CD4-positive, alpha-beta T cell treated with Interleukin-17A for 1 hour (primary cell): Measurements from ENCODE around the gene NDUFA11.
A peak's percentile ranks its signal among the peaks of the same experiment; 100 is the strongest.
"Not testable (repeated sequence)": the region's sequence is repeated elsewhere in the genome, so short reads cannot be mapped to it uniquely, and the experiment has no call there.

Experiments used
- DNase-seq: peaks from one replicate; pipeline ENCODE4 v3.0.0-alpha.2; 2020

The NDUFA11 gene

DNA sequence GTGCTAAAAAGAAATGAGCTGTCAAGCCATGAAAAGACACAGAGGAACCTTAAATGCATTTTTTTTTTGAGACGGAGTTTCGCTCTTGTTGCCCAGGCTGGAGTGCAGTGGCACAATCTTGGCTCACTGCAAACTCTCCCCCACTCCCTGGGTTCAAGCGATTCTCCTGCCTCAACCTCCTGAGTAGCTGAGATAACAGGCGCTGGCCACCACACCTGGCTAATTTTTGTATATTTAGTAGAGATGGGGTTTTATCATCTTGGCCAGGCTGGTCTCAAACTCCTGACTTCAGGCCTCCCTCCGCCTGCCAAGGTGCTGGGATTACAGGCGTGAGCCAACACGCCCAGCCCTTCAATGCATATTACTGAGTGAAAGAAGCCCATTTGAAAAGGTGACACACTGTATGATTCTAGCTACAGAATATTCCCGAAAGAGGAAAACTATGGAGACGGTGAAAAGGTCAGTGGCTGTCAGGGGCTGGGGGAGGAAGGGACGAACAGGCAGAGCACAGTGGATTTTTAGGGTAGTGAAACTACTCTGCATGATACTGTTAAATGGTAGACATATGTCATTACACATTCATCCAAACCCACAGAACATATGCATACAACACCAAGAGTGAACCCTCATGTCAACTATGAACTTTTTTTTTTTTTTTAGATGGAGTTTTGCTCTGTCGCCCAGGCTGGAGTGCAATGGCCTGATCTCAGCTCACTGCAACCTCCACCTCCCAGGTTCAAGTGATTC is 19.4 kb downstream of the NDUFA11 start:
- not testable (repeated sequence) for DNase-seq

DNA sequence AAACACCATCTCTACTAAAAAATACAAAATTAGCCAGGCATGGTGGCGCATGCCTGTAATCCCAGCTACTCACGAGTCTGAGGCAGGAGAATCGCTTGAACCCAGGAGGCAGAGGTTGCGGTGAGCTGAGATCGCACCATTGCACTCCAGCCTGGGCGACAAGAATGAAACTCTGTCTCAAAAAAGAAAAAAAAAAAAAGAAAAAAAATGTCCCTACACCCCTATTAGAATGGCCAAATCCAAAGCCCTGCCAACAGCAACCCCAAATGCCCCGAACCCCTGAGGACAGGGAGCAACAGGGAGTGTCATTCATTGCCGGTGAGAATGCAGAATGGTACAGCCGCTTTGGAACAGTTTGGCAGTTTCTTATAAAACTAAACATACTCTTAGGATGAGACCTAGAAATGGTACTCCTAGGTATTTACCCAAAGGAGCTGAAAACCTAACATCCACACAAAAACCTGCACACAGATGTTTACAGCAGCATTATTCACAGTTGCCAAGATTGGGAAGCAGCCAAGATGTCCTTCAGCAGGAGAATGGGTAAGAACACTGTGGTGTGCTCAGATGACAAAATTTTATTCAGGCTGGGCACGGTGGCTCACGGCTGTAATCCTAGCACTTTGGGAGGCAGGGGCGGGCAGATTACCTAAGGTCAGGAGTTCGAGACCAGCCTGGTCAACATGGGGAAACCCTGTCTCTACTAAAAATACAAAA is 20.3 kb downstream of the NDUFA11 start:
- not testable (repeated sequence) for DNase-seq

DNA sequence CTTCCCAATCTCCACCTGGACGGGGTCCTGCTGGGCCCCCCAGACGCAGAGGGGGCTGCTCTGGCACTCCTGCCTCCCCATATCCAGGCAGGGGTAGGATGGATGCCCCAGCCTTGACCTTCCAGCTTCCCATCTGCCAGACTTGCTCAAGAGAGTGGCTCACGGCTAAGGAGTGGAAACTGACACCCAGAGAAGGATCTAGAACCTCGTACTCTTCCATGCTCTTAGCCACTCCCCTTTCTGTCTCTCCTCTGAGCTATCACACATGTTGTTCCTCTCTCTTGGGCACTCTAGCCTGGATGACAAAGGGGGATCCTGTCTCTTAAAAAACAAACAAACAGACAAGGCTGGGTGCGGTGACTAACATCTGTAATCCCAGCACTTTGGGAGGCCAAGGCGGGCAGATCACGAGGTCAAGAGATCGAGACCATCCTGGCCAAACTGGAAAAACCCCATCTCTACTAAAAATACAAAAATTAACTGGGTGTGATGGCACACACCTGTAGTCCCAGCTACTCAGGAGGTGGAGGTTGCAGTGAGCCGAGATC is 21.1 kb downstream of the NDUFA11 start:
- DNase-seq, result no peak

DNA sequence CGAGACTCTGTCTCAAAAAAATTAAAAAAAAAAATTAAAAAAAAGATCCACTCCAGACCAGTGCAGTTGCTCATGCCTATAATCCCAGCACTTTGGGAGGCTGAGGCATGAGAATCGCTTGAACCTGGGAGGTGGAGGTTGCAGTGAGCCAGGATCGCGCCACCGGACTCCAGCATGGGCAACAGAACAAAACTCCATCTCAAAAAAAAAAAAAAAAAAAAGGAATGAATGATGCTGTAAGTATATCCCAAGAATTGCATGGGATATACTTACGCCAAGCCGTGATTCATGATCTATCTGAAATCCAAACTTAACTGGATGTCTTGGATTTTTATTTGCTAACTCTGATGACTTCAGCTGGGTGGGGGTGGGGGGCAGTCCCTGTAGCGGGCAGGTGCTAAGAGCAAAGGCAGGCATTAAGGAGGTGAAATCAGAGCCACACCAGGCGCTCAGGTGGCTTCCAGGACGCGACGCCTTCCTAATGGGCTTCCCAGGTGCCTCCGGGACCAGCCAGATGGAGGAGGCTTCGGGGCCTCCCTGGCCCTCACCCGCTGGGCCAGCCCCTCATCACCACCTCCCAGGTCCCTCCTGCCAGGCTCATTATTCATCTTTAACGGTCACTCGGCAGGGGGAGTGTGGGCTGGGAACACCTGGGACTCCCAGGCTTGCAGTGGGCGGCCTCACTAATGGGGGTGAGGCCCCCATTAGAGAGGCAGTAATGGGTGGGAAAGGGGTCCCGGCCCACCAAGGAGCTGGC is 21.9 kb downstream of the NDUFA11 start:
- no peak for DNase-seq

DNA sequence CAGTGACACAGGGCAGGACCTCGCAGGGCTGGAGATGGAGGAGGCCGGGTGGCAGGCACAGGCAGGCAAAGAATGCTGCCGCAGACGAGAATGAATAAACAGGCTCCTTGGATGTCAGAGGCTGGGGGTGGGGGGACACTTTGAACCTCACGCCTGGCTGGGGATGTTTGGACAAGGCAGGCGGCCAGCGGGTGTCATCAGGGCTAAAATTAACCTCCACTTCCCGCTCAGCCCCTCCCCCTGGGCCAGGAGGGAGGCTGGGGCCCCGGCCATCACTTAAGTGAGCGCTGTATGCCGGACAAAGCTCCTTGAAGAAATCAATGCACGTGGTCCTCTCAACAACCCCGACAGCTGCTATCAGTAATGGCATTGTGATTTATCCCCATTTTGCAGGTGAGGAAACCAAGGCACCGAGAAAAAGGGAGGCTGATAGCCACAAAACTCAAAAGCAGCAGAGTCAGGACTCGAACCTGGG is 22.9 kb downstream of the NDUFA11 start:
- DNase-seq, result no peak

DNA sequence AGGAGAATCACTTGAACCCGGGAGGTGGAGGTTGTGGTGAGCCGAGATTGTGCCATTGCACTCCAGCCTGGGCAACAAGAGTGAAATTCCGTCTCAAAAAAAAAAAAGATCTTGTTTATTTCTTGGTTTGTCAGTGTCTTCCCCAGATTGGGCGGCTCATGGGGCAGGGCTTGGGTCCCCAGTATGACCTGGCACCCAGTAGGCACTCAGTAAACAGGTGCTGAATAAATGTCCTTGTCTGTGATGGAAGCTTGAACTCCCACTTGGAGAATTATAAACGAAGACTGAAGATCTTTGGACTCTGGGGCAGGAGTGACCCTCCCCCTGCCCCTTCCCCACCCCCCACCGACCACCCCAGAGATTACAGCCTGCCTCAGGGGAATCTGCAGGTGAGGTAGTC is 23.4 kb downstream of the NDUFA11 start:
- DNase-seq, result no peak

DNA sequence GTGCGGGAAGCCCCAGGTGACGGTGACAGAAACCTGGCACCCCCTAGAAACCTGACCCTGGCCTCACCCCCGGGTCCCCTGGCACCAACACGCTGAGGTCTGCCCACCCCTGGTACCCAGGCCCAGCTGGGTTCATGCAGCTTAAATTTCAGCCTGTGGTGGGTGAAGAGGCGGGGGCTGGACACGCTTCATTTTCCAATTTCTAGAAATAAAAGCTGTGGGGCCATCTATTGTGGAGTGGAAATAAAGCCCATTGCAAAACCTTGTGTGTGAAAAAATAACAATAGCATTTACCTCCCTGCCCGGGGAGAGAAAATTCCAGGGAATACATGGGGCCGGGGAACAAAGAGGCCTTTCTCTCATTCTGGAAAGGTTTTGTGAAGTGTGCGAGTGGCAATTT is 25.7 kb downstream of the NDUFA11 start:
- DNase-seq, result no peak

DNA sequence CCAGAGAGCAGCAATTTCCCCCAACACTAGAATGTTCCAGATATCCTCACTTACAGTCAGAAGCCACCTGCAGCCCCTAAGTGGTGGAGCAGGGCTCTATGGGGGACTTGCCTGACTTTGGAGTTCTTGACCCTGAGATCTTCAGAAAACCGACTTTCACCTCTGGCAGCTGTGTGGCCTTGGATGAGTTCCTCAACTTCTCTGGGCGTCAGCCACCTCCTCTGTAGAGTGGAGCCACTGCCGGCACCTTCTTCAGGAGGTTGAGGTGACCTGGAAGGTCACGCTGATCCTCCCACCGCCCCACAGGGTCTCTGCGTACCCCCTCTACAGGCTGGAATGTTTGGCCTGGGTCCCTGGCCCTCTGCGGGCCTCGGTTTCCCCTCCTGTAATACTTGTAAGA is 26.2 kb downstream of the NDUFA11 start:
- DNase-seq, result no peak

DNA sequence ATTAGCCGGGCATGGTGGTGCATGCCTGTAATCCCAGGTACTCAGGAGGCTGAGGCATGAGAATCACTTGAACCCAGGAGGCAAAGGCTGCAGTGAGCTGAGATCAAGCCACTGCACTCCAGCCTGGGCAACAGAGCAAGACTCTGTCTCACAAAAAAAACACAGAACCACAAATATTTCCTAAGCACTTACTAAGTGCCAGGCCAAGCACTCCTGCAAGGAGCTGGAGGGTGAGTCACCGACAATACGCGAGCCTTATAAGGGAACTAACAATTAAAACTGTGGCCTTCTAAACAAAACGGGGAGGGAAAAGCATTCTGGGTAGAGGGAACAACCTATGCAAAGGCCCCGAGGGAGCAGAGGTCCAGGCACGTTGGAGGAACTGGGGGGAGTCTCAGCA is 29.1 kb downstream of the NDUFA11 start:
- not testable (repeated sequence) for DNase-seq

DNA sequence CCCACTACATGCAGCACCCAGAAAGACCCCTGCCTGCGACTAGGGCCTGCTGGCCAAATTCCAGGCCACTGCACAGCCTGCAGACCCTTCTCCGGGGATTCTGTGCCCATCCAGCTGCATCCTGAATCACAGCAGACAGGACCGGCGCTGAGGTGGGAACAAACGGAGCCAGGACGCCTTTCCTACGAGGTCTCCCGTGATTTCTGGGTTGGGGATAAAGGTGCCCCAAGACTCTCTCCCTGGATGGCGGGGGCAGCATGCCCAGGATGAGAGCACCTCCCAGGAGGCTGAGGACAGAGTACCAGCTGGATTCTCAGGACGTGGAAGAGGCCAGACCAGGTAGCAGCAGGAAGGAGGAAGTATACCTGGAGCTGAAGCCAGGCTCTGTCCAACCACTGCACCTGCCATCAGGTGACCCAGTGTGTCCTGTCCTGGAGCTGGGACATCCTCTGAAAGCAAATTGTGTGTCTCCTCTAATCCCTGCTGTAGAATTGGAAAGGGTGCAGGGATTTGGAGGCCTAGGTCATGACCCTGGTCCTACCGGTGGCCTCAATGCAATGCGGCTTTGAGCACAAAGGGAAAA is 29.9 kb downstream of the NDUFA11 start:
- no peak for DNase-seq

DNA sequence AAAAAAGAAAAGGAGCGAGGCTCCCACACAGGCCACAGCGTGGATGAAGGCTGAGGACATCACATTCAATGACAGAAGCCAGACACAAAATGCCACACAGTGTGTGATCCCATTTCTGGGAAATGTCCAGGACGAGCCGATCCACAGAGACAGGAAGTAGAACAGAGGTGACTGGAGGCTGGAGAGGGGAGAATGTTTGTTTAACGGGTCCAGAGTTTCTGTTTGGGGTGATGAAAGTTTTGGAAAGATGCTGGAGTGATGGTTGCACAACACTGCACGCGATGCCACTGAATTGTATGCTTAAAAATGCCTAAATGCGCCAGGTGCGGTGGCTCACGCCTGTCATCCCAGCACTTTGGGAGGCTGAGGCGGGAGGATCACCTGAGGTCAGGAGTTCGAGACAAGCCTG is 32.6 kb downstream of the NDUFA11 start:
- DNase-seq, result no peak

DNA sequence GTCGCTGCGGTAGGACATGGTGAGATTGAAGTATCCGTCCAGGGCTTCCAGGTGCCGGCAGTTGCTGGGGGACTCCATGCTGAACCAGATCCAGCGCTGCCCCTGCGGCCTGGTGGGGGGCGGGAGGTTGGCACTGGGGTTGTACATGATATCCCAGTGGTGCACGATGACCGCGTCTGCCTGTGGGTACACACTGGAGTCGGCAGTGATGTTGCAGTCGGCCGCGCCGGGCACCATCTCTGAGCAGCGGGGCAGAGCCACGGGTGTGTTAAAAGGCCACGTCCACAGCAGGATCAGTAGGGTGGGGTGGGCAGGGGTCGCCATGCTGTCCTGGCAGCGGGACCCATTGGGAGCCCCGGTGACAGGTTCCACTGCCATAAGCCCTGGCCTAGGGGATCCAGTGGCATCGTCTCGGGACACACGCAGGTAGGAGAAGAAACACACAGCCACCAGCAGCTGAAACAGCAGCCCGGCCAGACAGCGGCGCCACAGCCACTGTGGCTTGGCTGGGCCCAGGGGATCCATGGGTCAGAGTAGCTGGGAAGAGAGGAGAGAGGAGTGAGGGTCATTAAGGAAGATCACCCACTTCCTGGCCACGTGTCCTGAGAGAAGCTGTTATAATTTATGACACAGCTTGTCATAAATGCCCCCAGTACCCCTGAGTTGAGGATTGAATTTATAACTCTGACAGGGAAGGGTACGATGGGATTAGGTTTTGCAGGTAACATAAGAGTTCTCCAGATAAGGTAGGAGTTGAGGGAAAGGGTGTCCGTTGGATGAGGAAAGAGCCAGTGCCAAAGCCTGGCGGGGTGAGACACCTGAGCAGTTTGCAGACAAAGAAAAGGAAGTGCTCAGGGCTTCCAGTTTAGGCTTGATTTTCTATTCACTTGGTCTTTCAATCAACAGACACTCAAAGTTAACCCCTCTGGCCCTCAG is 36.1 kb downstream of the NDUFA11 start:
- no peak for DNase-seq

DNA sequence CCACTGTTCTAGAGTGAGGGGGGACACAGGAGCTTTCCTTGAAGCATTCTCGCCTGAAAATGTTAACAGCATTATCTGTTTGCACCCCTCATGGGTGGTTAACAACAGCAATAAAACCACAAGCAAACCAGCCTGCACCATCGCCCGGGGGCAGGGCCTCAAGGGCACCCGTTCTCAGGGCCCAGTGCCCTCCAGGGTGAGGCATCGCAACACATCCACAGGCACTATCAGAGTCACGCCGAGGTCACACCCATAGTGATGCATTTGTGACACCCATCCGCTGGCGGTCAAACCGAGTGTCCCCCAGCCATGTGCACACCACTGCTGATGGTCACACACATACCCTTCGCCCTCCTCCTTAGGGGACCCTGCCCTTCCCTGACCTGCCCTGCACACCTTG is 37.8 kb downstream of the NDUFA11 start:
- peak; percentile 14 for DNase-seq

DNA sequence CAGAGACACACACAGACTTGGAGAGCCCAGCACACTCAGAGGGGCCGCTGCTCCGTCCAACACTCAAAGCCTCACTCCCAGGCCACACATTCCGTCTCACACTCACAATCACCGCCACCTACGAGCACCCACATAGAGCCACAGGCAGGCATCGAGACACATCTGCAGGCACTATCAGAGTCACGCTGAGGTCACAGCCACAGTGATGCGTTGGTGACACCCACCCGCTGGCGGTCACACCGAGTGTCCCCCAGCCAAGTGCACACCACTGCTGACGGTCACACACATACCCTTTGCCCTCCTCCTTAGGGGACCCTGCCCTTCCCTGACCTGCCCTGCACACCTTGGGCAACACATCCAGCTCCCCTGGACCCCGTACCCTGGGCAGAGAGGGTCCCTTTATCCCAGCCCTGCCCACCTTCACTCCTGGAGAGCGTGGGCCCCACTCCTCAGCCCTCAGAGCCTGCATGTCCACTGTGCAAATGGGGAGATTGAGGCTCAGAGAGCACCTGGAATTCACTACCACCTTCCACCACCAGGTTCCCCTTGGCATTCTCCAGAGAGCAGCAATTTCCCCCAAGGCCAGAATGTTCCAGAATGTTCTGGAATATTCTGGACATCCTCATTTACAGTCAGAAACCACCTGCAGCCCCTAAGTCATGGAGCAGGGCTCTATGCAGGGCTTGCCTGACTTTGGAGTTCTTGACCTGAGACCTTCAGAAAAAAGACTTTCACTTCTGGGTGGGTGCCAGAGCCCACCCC is 38.7 kb downstream of the NDUFA11 start:
- DNase-seq, result no peak

DNA sequence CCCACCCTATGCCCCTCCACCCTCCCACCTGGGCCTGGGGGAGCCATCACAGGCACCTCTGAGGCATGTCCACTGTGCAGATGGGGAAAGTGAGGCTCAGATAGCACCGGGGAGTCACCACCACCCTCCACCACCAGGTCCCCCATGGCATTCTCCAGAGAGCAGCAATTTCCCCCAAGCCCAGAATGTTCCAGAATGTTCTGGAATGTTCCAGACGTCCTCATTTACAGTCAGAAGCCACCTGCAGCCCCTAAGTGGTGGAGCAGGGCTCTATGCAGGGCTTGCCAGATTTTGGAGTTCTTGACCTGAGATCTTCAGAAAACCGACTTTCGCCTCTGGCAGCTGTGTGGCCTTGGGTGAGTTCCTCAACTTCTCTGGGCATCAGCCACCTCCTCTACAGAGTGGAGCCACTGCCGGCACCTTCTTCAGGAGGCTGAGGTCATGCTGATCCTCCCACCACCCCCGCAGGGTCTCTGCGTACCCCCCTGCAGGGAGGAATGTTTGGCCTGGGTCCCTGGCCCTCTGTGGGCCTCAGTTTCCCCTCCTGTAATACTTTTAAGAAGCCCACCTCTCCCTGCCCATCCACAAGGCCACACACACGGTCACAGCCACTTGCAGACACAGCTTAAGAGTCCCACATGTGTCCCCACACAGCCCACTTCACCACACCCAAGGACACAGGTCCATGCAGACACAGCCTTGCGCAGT is 39.4 kb downstream of the NDUFA11 start:
- no peak for DNase-seq

DNA sequence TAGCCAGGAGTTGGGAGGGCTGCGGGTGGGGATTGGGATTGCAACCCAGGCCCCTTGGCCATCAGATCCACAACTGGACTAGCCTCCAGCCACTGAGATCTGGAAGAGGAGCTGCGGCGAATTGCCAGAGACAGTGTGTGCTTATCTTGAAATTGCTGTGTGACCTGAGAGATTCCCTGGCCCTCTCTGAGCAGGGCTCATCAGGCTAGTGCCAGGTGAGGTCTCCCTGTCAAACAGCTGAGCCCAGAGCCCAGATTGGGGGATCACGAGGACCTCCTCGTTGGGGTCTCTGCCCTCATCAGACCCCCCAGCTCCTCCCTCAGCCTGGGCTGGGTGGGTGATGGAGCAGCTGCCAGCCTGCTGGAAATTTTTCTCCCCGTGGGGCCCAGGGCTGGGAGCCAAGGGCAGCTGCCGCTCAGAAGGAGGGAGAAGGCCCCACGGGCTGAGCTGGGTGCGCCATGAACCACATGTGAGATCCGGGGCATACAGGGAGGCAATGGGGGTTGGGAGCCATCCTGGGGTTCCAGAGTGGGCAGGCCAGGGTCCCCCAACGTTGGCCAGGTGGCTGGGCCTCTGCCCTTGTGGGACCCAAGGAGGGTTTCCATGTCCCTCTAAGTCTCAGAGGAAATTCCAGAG is 40.4 kb downstream of the NDUFA11 start:
- DNase-seq, result no peak

DNA sequence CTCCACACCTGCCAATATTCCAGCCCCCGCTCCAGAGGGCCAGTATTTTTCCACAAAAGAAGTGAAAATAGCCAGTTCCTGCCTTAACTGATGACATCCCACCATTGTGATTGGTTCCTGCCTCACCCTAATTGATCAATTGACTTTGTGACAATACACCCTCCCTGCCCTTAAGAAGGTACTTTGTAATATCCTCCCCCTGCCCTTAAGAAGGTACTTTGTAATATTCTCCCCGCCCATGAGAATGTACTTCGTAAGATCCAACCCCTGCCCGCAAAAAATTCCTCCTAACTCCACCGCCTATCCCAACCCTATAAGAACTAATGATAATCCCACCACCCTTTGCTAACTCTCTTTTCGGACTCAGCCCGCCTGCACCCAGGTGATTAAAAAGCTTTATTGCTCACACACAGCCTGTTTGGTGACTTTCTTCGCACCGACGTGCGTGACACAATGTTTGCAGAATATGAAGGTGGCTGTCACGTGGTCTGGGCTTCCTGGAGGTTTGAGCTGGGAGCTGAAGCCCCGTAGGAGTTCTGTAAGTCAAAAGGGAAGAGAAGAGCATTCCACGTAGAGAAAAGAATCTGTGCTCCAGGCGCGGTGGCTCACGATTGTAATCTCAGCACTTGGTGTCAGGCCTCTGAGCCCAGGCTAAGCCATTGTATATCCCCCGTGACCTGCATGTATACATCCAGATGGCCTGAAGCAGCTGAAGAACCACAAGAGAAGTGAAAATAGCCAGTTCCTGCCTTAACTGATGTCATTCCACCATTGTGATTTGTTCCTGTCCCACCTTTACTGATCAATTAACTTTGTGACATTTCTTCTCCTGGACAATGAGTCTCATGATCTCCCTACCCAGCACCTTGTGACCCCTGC is 46.1 kb downstream of the NDUFA11 start:
- no peak for DNase-seq

DNA sequence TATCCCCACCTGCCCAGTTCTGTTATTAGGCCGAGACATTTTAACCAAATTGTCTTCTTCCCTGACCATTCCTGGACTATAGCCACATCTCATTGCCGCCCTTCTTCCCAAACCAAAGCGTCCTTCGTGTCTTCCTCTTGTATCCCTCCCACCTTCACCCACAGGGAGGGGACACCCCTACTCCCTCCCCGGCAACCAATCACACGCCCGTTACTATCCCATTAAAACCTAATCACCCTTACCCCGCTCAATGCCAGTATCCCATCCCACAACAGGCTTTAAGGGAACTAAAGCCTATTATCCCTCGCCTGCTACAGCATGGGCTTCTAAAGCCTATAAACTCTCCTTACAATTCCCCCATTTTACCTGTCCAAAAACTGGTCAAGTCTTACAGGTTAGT is 48.4 kb downstream of the NDUFA11 start:
- DNase-seq, result not testable (repeated sequence)

DNA sequence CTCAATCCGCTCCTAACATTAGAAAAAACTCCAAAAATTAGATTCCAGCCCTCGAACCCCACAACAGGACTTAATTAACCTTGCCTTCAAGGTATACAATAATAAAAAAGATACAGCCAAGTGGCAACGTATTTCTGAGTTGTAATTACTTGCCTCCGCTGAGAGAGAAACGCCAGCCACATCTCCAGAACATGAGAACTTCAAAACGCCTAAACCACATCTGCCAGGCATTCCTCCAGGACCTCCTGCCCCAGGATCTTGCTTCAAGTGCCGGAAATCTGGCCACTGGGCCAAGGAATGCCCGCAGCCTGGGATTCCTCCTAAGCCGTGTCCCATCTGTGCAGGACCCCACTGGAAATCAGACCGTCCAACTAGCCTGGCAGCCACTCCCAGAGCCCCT is 49.5 kb downstream of the NDUFA11 start:
- DNase-seq, result not testable (repeated sequence)
